Measurements from ENCODE around the gene C6orf141. TPM values are rescaled to one million over a fixed set of nuclear protein-coding genes. Genes with fewer than 3 reads are reported as not detected.

C6orf141 gene
- total RNA-seq, 1 experiment from 2014 or later, result 40.1 TPM

- no peak for TF ChIP-seq CTCF (conservative IDR thresholded peaks at IDR 0.05)
- H3T11ph ChIP-seq (ENCODE audit: low read length), result no peak overlapping the region
- H2BK12ac ChIP-seq (ENCODE audit: insufficient read length, low read depth, low read length), result no peak overlapping the region
- no peaks in the 10 kb centered on the region for H4K20me1 ChIP-seq (ENCODE audit: control insufficient read depth, insufficient read depth, insufficient read length)
- no peak overlapping the region for H2BK5ac ChIP-seq (ENCODE audit: insufficient read length, low read length)
- H3K23me2 ChIP-seq (ENCODE audit: insufficient read length, low read depth, low read length, poor library complexity, severe bottlenecking), result no peaks in the 10 kb centered on the region
- H3K36me3 Mint-ChIP-seq (ENCODE audit: insufficient read depth in 1 of 3, low read depth in 3 of 3), result no peaks in the 10 kb centered on the region; a peak in 1 of 7 replicates
- no peak overlapping the region for H3K4me2 ChIP-seq (ENCODE audit: insufficient read depth, insufficient read length, low read length)
- H2BK120ac ChIP-seq (ENCODE audit: low read depth, low read length, poor library complexity, severe bottlenecking), result no peak overlapping the region
- H2AFZ ChIP-seq (ENCODE audit: low read length), result no peak overlapping the region
- no peak overlapping the region for H2BK20ac ChIP-seq (ENCODE audit: low read depth, low read length, poor library complexity, severe bottlenecking)
- H4K8ac ChIP-seq (replicated peaks; ENCODE audit: insufficient read length, low read depth, low read length), result no peak overlapping the region
- H3K9me3 ChIP-seq (ENCODE audit: control insufficient read depth, low read depth, low read length), result no peaks in the 10 kb centered on the region
- no peak overlapping the region for H2BK15ac ChIP-seq (ENCODE audit: low read depth, low read length)
- no peak overlapping the region for H3K56ac ChIP-seq (ENCODE audit: insufficient read length, low read depth, low read length)
- no peak overlapping the region for H3K27ac Mint-ChIP-seq
- no peak overlapping the region for H2AK5ac ChIP-seq (ENCODE audit: insufficient read length, low read length)
- H3K4me1 Mint-ChIP-seq, result peaks cover 0 to 3% of the 10 kb centered on the region in 2 experiments; a peak in 3 of 4 replicates
- no peak overlapping the region for H4K5ac ChIP-seq (ENCODE audit: insufficient read length, low read depth, low read length)
- H3K23ac ChIP-seq (ENCODE audit: insufficient read length, low read depth, low read length), result no peak overlapping the region
- no peaks in the 10 kb centered on the region for H3K79me2 ChIP-seq (ENCODE audit: insufficient read depth, low read length)
- no peak overlapping the region for H3K4me3 Mint-ChIP-seq
- H3K14ac ChIP-seq (ENCODE audit: insufficient read depth, low read length), result no peak overlapping the region
- H3K4ac ChIP-seq (ENCODE audit: low read depth, low read length), result no peak overlapping the region
- H3K27me3 ChIP-seq (ENCODE audit: insufficient read depth, low read length), result no peaks in the 10 kb centered on the region
- no peak overlapping the region for H3K9ac ChIP-seq (ENCODE audit: extremely low read depth, insufficient read length, low read length)
- no peak for DNase-seq
- H3K27me3 Mint-ChIP-seq (ENCODE audit: low read depth), result no peaks in the 10 kb centered on the region
- H3K9me3 Mint-ChIP-seq, result no peaks in the 10 kb centered on the region
- H3K27ac ChIP-seq (ENCODE audit: insufficient read length, low read depth, low read length), result no peak overlapping the region
- WGBS (ENCODE audit: extremely low coverage, insufficient read length, low lambda C conversion rate), result no CpG with 5 or more reads among the region's 2 CpGs
- no peak overlapping the region for H4K91ac ChIP-seq (ENCODE audit: insufficient read length, low read depth, low read length)
- H3K4me1 ChIP-seq (ENCODE audit: insufficient read depth, low read length), result no peaks in the 10 kb centered on the region
- H3K79me1 ChIP-seq (ENCODE audit: insufficient read depth, low read depth, low read length, poor library complexity, severe bottlenecking), result no peaks in the 10 kb centered on the region
- H3K18ac ChIP-seq (ENCODE audit: insufficient read length, low read depth, low read length), result no peak overlapping the region
Measured at GRCh38 chr6:49517919-49518318, 32.5 kb upstream of the C6orf141 start.

Data from H9 (cell line).